K562 (cell line): Measurements from ENCODE around the gene METTL25B. TPM values are rescaled to one million over a fixed set of nuclear protein-coding genes. Genes with fewer than 3 reads are reported as not detected.
A peak's percentile ranks its signal among the peaks of the same experiment; 100 is the strongest.

Experiments used
- ATF6 ChIP-seq: sonication (generic); formaldehyde crosslinking; IDR thresholded peaks from 2 replicates; pipeline ENCODE4 v1.4.0; 2020; ENCODE audit warnings: mild to moderate bottlenecking, missing genetic modification reagents
- BACH1 ChIP-seq: fragments of 200-800 bp; sonication (Bioruptor generic); IDR thresholded peaks from 2 replicates; pipeline ENCODE4 v1.6.1; 2016; ENCODE audit warnings: missing genetic modification characterization, missing compliant biosample characterization
- BCLAF1 ChIP-seq, 2 experiments: fragments of 450-650 bp in 1 of 2; IDR thresholded peaks; 2 replicates each; pipeline ENCODE4 v1.6.1; 2011 to 2017; ENCODE audit warnings: low read depth in 2 of 2, antibody characterized with exemption in 1 of 2, borderline replicate concordance in 1 of 2, low read length in 1 of 2, mild to moderate bottlenecking in 1 of 2, mixed read lengths in 1 of 2; ENCODE audit not compliant: control insufficient read depth in 1 of 2
- COPS2 ChIP-seq: fragments of 450-650 bp; conservative IDR thresholded peaks from 2 replicates; pipeline ENCODE4 v1.6.1; 2016; ENCODE audit warnings: mild to moderate bottlenecking, moderate library complexity
- ETV6 ChIP-seq, 3 experiments: fragments of 150-350 bp in 1 of 3; sonication (generic) in 1 of 3; formaldehyde crosslinking in 1 of 3; IDR thresholded peaks; 2 replicates each; pipeline versions ENCODE4 v1.6.1 to v1.8.0; 2014 to 2022; ENCODE audit warnings: borderline replicate concordance in 2 of 3, low read depth in 2 of 3, antibody characterized with exemption in 1 of 3, low read length in 1 of 3, mild to moderate bottlenecking in 1 of 3, missing genetic modification reagents in 1 of 3
- FOXA1 ChIP-seq: fragments of 450-650 bp; IDR thresholded peaks from 2 replicates; pipeline ENCODE4 v1.6.1; 2016; ENCODE audit warnings: mild to moderate bottlenecking, borderline replicate concordance
- GTF2A2 ChIP-seq: IDR thresholded peaks from 2 replicates; pipeline ENCODE4 v1.6.1; 2016; ENCODE audit warnings: mild to moderate bottlenecking, missing genetic modification characterization, missing compliant biosample characterization
- POLR3A ChIP-seq: IDR thresholded peaks from 2 replicates; pipeline ENCODE4 v1.6.1; 2011; ENCODE audit warnings: borderline replicate concordance, mild to moderate bottlenecking, moderate library complexity; ENCODE audit not compliant: insufficient read length, insufficient read depth; ENCODE audit errors: extremely low read depth
- PTRF ChIP-seq: fragments of 450-650 bp; IDR thresholded peaks from 2 replicates; pipeline ENCODE4 v1.6.1; 2016; ENCODE audit warnings: mild to moderate bottlenecking, missing genetic modification characterization, missing compliant biosample characterization
- RBFOX2 ChIP-seq: fragments of 200-400 bp; formaldehyde crosslinking; IDR thresholded peaks from 2 replicates; pipeline ENCODE4 v1.6.1; 2017; ENCODE audit warnings: low read depth, mild to moderate bottlenecking, low read length, moderate library complexity
- RCOR1 ChIP-seq, 2 experiments: IDR thresholded peaks; 2 replicates each; pipeline ENCODE4 v1.6.1; 2012; ENCODE audit warnings: low read depth in 2 of 2, low read length in 2 of 2, borderline replicate concordance in 1 of 2, improper control_type of control experiment in 1 of 2
- ZBTB8A ChIP-seq: fragments of 450-650 bp; IDR thresholded peaks from 2 replicates; pipeline ENCODE4 v1.6.1; 2018; ENCODE audit warnings: mild to moderate bottlenecking, moderate library complexity; ENCODE audit not compliant: partially characterized antibody
- ZHX1 ChIP-seq: fragments of 150-350 bp; conservative IDR thresholded peaks from 2 replicates; pipeline ENCODE4 v1.6.1; 2014; ENCODE audit warnings: low read length
- ZNF12 ChIP-seq: sonication (generic); formaldehyde crosslinking; IDR thresholded peaks from 2 replicates; pipeline ENCODE4 v1.4.0; 2020; ENCODE audit warnings: mild to moderate bottlenecking, missing genetic modification reagents
- ZNF212 ChIP-seq: fragments of 450-650 bp; formaldehyde crosslinking; IDR thresholded peaks from 2 replicates; pipeline ENCODE4 v1.4.0; 2020; ENCODE audit warnings: mild to moderate bottlenecking
- ZNF584 ChIP-seq: fragments of 200-800 bp; sonication (Bioruptor generic); IDR thresholded peaks from 2 replicates; pipeline ENCODE4 v1.6.1; 2016; ENCODE audit warnings: low read depth, mild to moderate bottlenecking, missing genetic modification characterization, missing compliant biosample characterization
- ZNF699 ChIP-seq: fragments of 250-450 bp; sonication (Bioruptor Pico); IDR thresholded peaks from 2 replicates; pipeline ENCODE4 v1.8.0; 2021; ENCODE audit warnings: mild to moderate bottlenecking, moderate library complexity; ENCODE audit not compliant: insufficient replicate concordance
- polyA plus RNA-seq, 8 experiments: library from polyadenylated mRNA; depleted of rRNA in 4 of 8; stranded (reverse) in 5 of 8; unstranded in 3 of 8; fragments of >200 nt; fragmentation: Nextera tagmentation in 2 of 8; fragmentation: Illumina TruSeq in 1 of 8; extraction: Ambion mirVana in 2 of 8; extraction: Trizol in 1 of 8; gene quantifications; 2 replicates each; pipeline versions ENCODE4 v1.2.1 to v1.2.3, GENCODE V29; 2011 to 2014; ENCODE audit warnings: inconsistent platforms in 1 of 8, missing spikeins in 1 of 8
- total RNA-seq, 7 experiments: library from RNA; depleted of rRNA in 6 of 7; stranded (reverse); fragments of >200 nt in 6 of 7; fragmentation: Illumina TruSeq in 2 of 7; extraction: Trizol in 2 of 7; gene quantifications; 2 replicates each; pipeline versions ENCODE4 v1.2.1 to v1.2.3, GENCODE V29; 2011 to 2021; ENCODE audit warnings: low replicate concordance in 1 of 7

Gene METTL25B
- total and polyA plus RNA-seq, 9 of the 15 experiments (the other 6 are each of a cell fraction or from before 2014, with no cell fraction given): 7.7 to 48.3 (median 33.1) TPM

GRCh38 chr1:156767101-156767878, 39.0 kb downstream of the METTL25B start, which contains the start of gene PRCC (continued):
- TF ChIP-seq BACH1 (tag): peak; percentile 92; the same call in 1 of the 2 replicates
- TF ChIP-seq GTF2A2: 0 out of 2 replicates have a peak, but pooled peaks have one; percentile 49
- peak; percentile 86; the same call in 1 of the 2 replicates for TF ChIP-seq ATF6 (CRISPR knock-in tag)
- TF ChIP-seq RCOR1 (IDR thresholded peaks at IDR 0.05; ENCODE audit: borderline replicate concordance in 1 of 2, low read depth in 2 of 2, low read length in 2 of 2): peak; percentile 23 to 41; a peak in 2 of 4 replicates
- TF ChIP-seq BCLAF1 (IDR thresholded peaks at IDR 0.05; ENCODE audit: borderline replicate concordance in 1 of 2, control insufficient read depth in 1 of 2, low read depth in 2 of 2, low read length in 1 of 2): peak in 1 of 2 experiments; percentile 88; a peak in 2 of 4 replicates
- TF ChIP-seq COPS2: no peak
- no peak for TF ChIP-seq POLR3A
- TF ChIP-seq ZNF699: no peak
- TF ChIP-seq ZBTB8A: peak; percentile 81
- no peak for TF ChIP-seq ETV6 (IDR thresholded peaks at IDR 0.05; ENCODE audit: borderline replicate concordance in 1 of 2, low read depth in 2 of 2, low read length in 1 of 2)
- TF ChIP-seq ETV6 (CRISPR knock-in tag; IDR thresholded peaks at IDR 0.05; ENCODE audit: borderline replicate concordance): peak; percentile 79; the same call in 1 of the 2 replicates
- peak; percentile 90 for TF ChIP-seq RBFOX2
- TF ChIP-seq ZNF584 (CRISPR knock-in tag): peak; percentile 98
- peak; percentile 84; the same call in 1 of the 2 replicates for TF ChIP-seq ZNF12 (CRISPR knock-in tag)
- no peak for TF ChIP-seq ZHX1
- TF ChIP-seq FOXA1: no peak
- no peak for TF ChIP-seq PTRF (tag)
- no peak for TF ChIP-seq ZNF212
